ENCODE measurements around the gene OBSL1.

The OBSL1 gene

GRCh38 chr2:219542931-219543595, 28.3 kb downstream of the OBSL1 start:
- peak overlapping the region; percentile 81 to 97 for H3K27ac ChIP-seq
- no peak for DNase-seq (ENCODE audit: low spot score)
- peak overlapping the region; percentile 94 for H3K4me3 ChIP-seq
- TF ChIP-seq CTCF (IDR thresholded peaks at IDR 0.05): no peak

DNA sequence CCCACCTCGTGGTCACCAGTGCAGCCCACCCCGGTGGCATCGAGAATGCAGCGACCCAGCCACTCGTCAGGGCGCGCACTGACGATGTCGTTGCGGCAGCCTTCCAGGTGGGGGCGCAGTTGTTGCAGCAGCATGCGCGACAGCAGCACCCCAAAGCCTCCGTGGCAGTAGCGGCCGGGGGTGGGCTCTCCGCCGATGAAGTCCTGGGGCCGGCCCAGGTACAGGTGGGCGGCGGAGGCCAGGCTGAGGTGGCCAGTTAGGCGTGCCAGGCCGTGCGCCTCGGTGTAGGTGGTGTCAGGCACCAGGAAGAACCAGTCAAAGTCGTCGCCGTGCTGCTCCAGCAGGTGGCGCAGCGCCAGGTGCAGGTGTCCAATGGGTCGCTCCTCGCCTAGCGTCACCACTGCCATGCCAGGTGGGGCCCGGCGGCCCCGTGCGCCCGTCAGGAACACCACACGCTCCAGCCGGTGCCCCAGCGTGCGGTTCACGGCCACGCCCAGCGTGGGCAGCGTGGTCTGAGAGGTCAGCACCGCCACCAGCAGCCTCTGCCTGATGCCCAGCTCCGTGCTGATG, 29.6 kb downstream of the OBSL1 start:
- H3K27ac ChIP-seq: peak overlapping the region in 1 of 2 donors; percentile 97
- peak overlapping the region; percentile 54 for H3K4me3 ChIP-seq
- peak; percentile 86 for TF ChIP-seq CTCF (IDR thresholded peaks at IDR 0.05)
- peak; percentile 84 for DNase-seq (ENCODE audit: low spot score)

- Histone ChIP-seq H3K4me3 (no peak overlapping the region), H3K27ac (peak overlapping the region in 1 of 2 donors; percentile 97)
- no peak for DNase-seq (ENCODE audit: low spot score)
- TF ChIP-seq CTCF (IDR thresholded peaks at IDR 0.05): no peak
Observed at GRCh38 chr2:219540784-219541504, 30.4 kb downstream of the OBSL1 start.

DNA sequence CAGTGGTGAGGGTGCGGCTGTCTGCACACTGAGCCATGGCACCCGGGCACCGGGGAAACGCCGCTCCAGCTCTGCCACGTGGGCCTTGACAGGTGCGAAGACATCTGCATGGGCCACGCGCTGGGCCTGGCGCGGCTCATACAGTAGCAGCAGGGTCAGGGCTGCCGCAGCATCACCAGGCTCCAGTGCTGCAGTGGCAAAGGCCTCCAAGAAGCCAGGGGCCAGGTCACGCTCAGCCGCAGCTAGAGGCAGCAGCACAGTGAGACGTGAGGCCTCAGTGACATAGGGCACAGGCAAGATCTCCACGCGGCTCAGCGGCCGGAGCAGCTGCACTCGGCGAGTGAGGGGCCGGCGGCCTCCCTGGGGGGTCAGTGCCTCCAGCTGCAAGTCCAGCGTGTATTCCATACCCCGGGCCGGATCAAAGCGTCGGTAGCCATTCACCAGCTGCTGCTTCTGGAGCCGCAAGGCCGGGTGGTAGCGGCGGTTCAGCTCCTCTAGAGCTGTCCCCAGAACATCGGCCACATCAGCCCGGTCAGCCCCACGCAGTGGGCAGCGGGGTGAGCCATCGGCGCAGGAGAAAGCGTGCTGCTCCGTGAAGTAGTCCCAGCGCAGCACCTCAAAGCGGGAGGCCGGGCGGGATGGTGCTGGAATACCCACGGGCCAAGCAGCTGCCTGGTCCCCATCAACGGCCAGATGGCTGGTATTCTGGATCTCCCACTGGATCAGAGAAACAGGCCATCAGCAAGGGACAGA, 31.2 kb downstream of the OBSL1 start:
- Histone ChIP-seq H3K27ac (no peak overlapping the region), H3K4me3 (no peak overlapping the region)
- DNase-seq (ENCODE audit: low spot score): no peak
- no peak for TF ChIP-seq CTCF (IDR thresholded peaks at IDR 0.05)

GRCh38 chr2:219538956-219539788, 32.2 kb downstream of the OBSL1 start:
- no peak for DNase-seq (ENCODE audit: low spot score)
- Histone ChIP-seq H3K27ac (peak overlapping the region in 1 of 2 donors; percentile 40), H3K4me3 (no peak overlapping the region)
- no peak for TF ChIP-seq CTCF (IDR thresholded peaks at IDR 0.05)

DNA sequence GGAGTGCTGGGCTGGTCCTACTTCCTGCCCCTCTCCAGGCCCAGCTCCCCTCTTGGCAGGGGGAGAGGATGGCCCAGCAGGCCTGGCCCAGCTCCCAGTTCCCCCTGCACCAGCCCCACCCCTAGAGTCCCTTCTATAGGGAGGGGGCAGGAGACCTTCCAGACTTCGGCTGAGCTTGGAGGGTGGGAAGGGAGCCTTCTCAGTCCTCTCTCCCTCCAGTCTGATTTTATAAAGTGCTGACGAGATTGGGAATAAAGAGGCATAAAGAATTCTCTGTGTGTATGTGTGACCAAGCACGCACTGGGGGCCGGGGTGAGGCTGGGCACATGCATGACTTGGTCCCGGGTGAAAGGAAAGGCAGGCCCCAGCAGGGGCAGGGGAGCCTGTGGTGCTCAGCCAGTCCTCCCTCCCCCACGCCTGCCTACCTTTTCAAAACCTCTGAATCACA, 32.8 kb downstream of the OBSL1 start:
- peak overlapping the region in 1 of 2 donors; percentile 40 for H3K27ac ChIP-seq
- no peak for TF ChIP-seq CTCF (IDR thresholded peaks at IDR 0.05)
- H3K4me3 ChIP-seq: no peak overlapping the region
- no peak for DNase-seq (ENCODE audit: low spot score)
